ENCODE measurements around the gene MEX3D.

The MEX3D gene

GRCh38 chr19:1612114-1613086 lies 44.3 kb upstream of the MEX3D start:
- TF ChIP-seq CTCF (conservative IDR thresholded peaks at IDR 0.05; ENCODE audit: low read depth), result no peak
- DNase-seq (ENCODE audit: low spot score), result no peak
- ChIA-PET POLR2A (ENCODE audit: low non-redundant PET) (no interaction called here), CTCF (no interaction called here)
- 0 out of 2 replicates have a peak overlapping the region, but pooled peaks have one; percentile 6 for H3K27ac ChIP-seq

- DNase-seq (ENCODE audit: low spot score), result no peak
- ChIA-PET CTCF (interaction anchor here (0.7 kb wide), 1 partner anchor 13 kb away, joined by 3 read pairs; no protein-coding TSS in a partner anchor), POLR2A (ENCODE audit: low non-redundant PET) (no interaction called here)
- peak overlapping the region; percentile 6; the same call in 1 of the 2 replicates for H3K27ac ChIP-seq
- TF ChIP-seq CTCF (conservative IDR thresholded peaks at IDR 0.05; ENCODE audit: low read depth), result no peak
Observed at GRCh38 chr19:1611353-1611752, 43.2 kb upstream of the MEX3D start.

GRCh38 chr19:1610579-1610978 lies 42.5 kb upstream of the MEX3D start:
- ChIA-PET CTCF (no interaction called here), POLR2A (ENCODE audit: low non-redundant PET) (no interaction called here)
- DNase-seq (ENCODE audit: low spot score), result no peak
- H3K27ac ChIP-seq, result no peak overlapping the region
- TF ChIP-seq CTCF (conservative IDR thresholded peaks at IDR 0.05; ENCODE audit: low read depth), result no peak

GRCh38 chr19:1609680-1610474 lies 41.8 kb upstream of the MEX3D start:
- CTCF ChIA-PET, result interaction anchor here (0.7 kb wide), 1 partner anchor 731 kb away, joined by 4 read pairs; no protein-coding TSS in a partner anchor
- peak overlapping the region; percentile 94 for H3K27ac ChIP-seq
- POLR2A ChIA-PET (ENCODE audit: low non-redundant PET), result no interaction called here
- DNase-seq (ENCODE audit: low spot score), result no peak
- TF ChIP-seq CTCF (conservative IDR thresholded peaks at IDR 0.05; ENCODE audit: low read depth), result no peak

GRCh38 chr19:1609103-1609396 lies 40.9 kb upstream of the MEX3D start:
- CTCF ChIA-PET, result interaction anchor here (0.6 kb wide), 2 partner anchors 14 to 159 kb away, joined by 3 read pairs; no protein-coding TSS in a partner anchor
- POLR2A ChIA-PET (ENCODE audit: low non-redundant PET), result no interaction called here
- TF ChIP-seq CTCF (conservative IDR thresholded peaks at IDR 0.05; ENCODE audit: low read depth), result no peak
- DNase-seq (ENCODE audit: low spot score), result no peak
- peak overlapping the region; percentile 94 for H3K27ac ChIP-seq

- ChIA-PET CTCF (interaction anchor here (0.6 kb wide), 2 partner anchors 15 to 159 kb away, joined by 3 read pairs; no protein-coding TSS in a partner anchor), POLR2A (ENCODE audit: low non-redundant PET) (no interaction called here)
- peak overlapping the region; percentile 94 for H3K27ac ChIP-seq
- TF ChIP-seq CTCF (conservative IDR thresholded peaks at IDR 0.05; ENCODE audit: low read depth), result no peak
- DNase-seq (ENCODE audit: low spot score), result no peak
Observed at GRCh38 chr19:1608359-1609102, 40.4 kb upstream of the MEX3D start.

All from RWPE1 (cell line).